GM12878 (cell line): ENCODE data around the gene USH2A. TPM values are rescaled to one million over a fixed set of nuclear protein-coding genes. Genes with fewer than 3 reads are reported as not detected.

Experiments used
- ATAC-seq: fragments of 200-7000 bp; cut with Tn5 transposase; 3 replicates; pipeline ENCODE4 v1.9.1; 2020; ENCODE audit warnings: mild to moderate bottlenecking, moderate library complexity
- BruUV-seq: library from RNA; stranded (reverse); fragments of 400-500 nt; replicated peaks from 2 replicates; lab custom pipeline; 2021; lab: Mats Ljungman, UMichigan
- CTCF ChIA-PET: fragments of 300-600 bp; sonication (Branson Sonifier 250); formaldehyde crosslinking; extraction: SDS; loops from one replicate; lab custom pipeline; 2021; ENCODE audit warnings: inconsistent platforms; lab: Yijun Ruan, JAX
- POLR2A ChIA-PET: fragments of 350-600 bp; formaldehyde crosslinking; extraction: SDS; loops from one replicate; lab custom pipeline; 2021; ENCODE audit warnings: inconsistent platforms; lab: Charles Lee
- RAD21 ChIA-PET: fragments of 300-600 bp; sonication (Branson Sonifier 250); formaldehyde crosslinking; loops from one replicate; lab custom pipeline; 2023; ENCODE audit warnings: antibody characterized with exemption; ENCODE audit not compliant: unreplicated experiment; lab: Charles Lee
- SMC1A ChIA-PET: fragments of 300-600 bp; sonication (Branson Sonifier 250); formaldehyde crosslinking; loops from one replicate; lab custom pipeline; 2023; ENCODE audit not compliant: unreplicated experiment, uncharacterized antibody; lab: Charles Lee
- DNase-seq: peaks from one replicate; pipeline ENCODE4 v3.0.0-alpha.2; 2011; ENCODE audit warnings: low read depth, low spot score
- FAIRE-seq: peaks from 3 replicates; lab custom pipeline; 2011; peaks lifted over from hg19 to GRCh38; lab: Jason Lieb, UNC
- H2AFZ ChIP-seq: 2 replicates; pipeline ENCODE4 v1.6.0; 2011; ENCODE audit warnings: low read depth, low read length, control low read depth; ENCODE audit not compliant: control insufficient read depth
- H3K27ac ChIP-seq: 2 replicates; pipeline ENCODE4 v1.5.1; 2011; ENCODE audit warnings: control low read depth; ENCODE audit not compliant: control insufficient read depth, insufficient read depth
- H3K27me3 ChIP-seq, 2 experiments: replicated peaks in 1 of 2; 2 replicates each; pipeline versions ENCODE4 v1.6.0 to v1.6.1; 2011; ENCODE audit warnings: low read length in 1 of 2; ENCODE audit not compliant: control insufficient read depth in 2 of 2, insufficient read depth in 2 of 2
- H3K36me3 ChIP-seq, 2 experiments: 2 replicates each; pipeline ENCODE4 v1.5.1; 2011; ENCODE audit warnings: low read length in 1 of 2; ENCODE audit not compliant: control insufficient read depth in 2 of 2, insufficient read depth in 2 of 2
- H3K4me1 ChIP-seq: 2 replicates; pipeline ENCODE4 v1.6.1; 2011; ENCODE audit warnings: mild to moderate bottlenecking, low read length, moderate library complexity, mixed read lengths; ENCODE audit not compliant: control insufficient read depth, insufficient read depth
- H3K4me2 ChIP-seq: 2 replicates; pipeline ENCODE4 v1.6.0; 2011; ENCODE audit warnings: control low read depth; ENCODE audit not compliant: control insufficient read depth, insufficient read depth
- H3K4me3 ChIP-seq: fragments of 200-600 bp; sonication (generic); 2 replicates; pipeline ENCODE4 v1.5.1; 2016
- H3K79me2 ChIP-seq: 2 replicates; pipeline ENCODE4 v1.6.0; 2011; ENCODE audit warnings: low read length; ENCODE audit not compliant: control insufficient read depth, insufficient read depth
- H3K9ac ChIP-seq: 2 replicates; pipeline ENCODE4 v1.8.0; 2011; ENCODE audit warnings: low read length, control low read depth, mixed read lengths; ENCODE audit not compliant: control insufficient read depth, insufficient read depth
- H3K9me3 ChIP-seq: replicated peaks from 3 replicates; pipeline ENCODE4 v1.5.1; 2011; ENCODE audit warnings: mild to moderate bottlenecking, low read length; ENCODE audit not compliant: control insufficient read depth, insufficient read depth
- H4K20me1 ChIP-seq: 2 replicates; pipeline ENCODE4 v1.6.0; 2011; ENCODE audit not compliant: control insufficient read depth, insufficient read depth
- ATF3 ChIP-seq: IDR thresholded peaks from 2 replicates; pipeline ENCODE4 v1.6.1; 2011; ENCODE audit warnings: low read depth, mild to moderate bottlenecking, low read length, moderate library complexity, borderline replicate concordance; ENCODE audit errors: extremely low read depth
- BHLHE40 ChIP-seq, 2 experiments: fragments of 450-650 bp in 1 of 2; IDR thresholded peaks; 2 replicates each; pipeline ENCODE4 v1.6.1; 2011 to 2017; ENCODE audit warnings: low read depth in 2 of 2, borderline replicate concordance in 1 of 2, improper control_type of control experiment in 1 of 2, low read length in 1 of 2, mild to moderate bottlenecking in 1 of 2
- CTCF ChIP-seq, 3 experiments: IDR thresholded peaks in 2 of 3; conservative IDR thresholded peaks in 1 of 3; 2 replicates each; pipeline ENCODE4 v1.5.1; 2011; ENCODE audit warnings: low read depth in 3 of 3, low read length in 3 of 3, mild to moderate bottlenecking in 3 of 3, control low read depth in 2 of 3, moderate library complexity in 2 of 3, inconsistent platforms in 1 of 3, mixed read lengths in 1 of 3; ENCODE audit not compliant: control insufficient read depth in 2 of 3, insufficient read depth in 1 of 3; ENCODE audit errors: extremely low read depth in 1 of 3
- CUX1 ChIP-seq: IDR thresholded peaks from 2 replicates; pipeline ENCODE4 v1.6.1; 2012; ENCODE audit warnings: improper control_type of control experiment, low read depth, low read length; ENCODE audit not compliant: insufficient replicate concordance
- HDGF ChIP-seq: fragments of 450-650 bp; IDR thresholded peaks from 2 replicates; pipeline ENCODE4 v1.6.1; 2016; ENCODE audit warnings: antibody characterized with exemption
- IRF4 ChIP-seq: IDR thresholded peaks from 2 replicates; pipeline ENCODE4 v1.6.1; 2011; ENCODE audit warnings: low read depth, low read length
- IRF5 ChIP-seq: fragments of 450-650 bp; IDR thresholded peaks from 2 replicates; pipeline ENCODE4 v1.6.1; 2017; ENCODE audit warnings: borderline replicate concordance
- NFYA ChIP-seq: IDR thresholded peaks from 2 replicates; pipeline ENCODE4 v1.6.1; 2011; ENCODE audit warnings: low read depth, mild to moderate bottlenecking, low read length, improper control_type of control experiment, borderline replicate concordance
- TCF12 ChIP-seq: IDR thresholded peaks from 2 replicates; pipeline ENCODE4 v1.6.1; 2011; ENCODE audit warnings: low read depth, mild to moderate bottlenecking, low read length
- ZNF687 ChIP-seq: fragments of 450-650 bp; IDR thresholded peaks from 2 replicates; pipeline ENCODE4 v1.6.1; 2017; ENCODE audit warnings: mild to moderate bottlenecking, moderate library complexity
- WGBS: methylation state at CpG from one replicate; pipeline ENCODE4 v1.1.6; 2016; ENCODE audit warnings: low lambda C conversion rate; ENCODE audit not compliant: insufficient replicate concordance, insufficient coverage; ENCODE audit errors: missing lambda C conversion rate; 5-methylcytosine and 5-hydroxymethylcytosine counted together
- in situ Hi-C: fragments of 300-500 bp; cut with MboI; formaldehyde crosslinking; loops from 9 replicates; pipeline ENCODE4 v1.14.3; 2018; ENCODE audit warnings: mixed read lengths
- intact Hi-C: fragments of 100-400 bp; cut with micrococcal nuclease; formaldehyde crosslinking; loops from one replicate; pipeline ENCODE4 v1.14.2; 2022; ENCODE audit not compliant: unreplicated experiment
- polyA plus RNA-seq, 11 experiments: library from polyadenylated mRNA; depleted of rRNA in 4 of 11; unstranded in 6 of 11; stranded (reverse) in 5 of 11; fragments of >200 nt; fragmentation: Nextera tagmentation in 4 of 11; fragmentation: Illumina TruSeq in 1 of 11; extraction: Ambion mirVana in 4 of 11; extraction: Trizol in 1 of 11; gene quantifications; 1 replicate in 1 of 11; 2 replicates in 10 of 11; pipeline versions ENCODE4 v1.2.1 to v1.2.3, GENCODE V29; 2011 to 2016; ENCODE audit warnings: inconsistent platforms in 2 of 11, missing spikeins in 2 of 11, low read depth in 1 of 11
- total RNA-seq, 4 experiments: library from RNA; depleted of rRNA in 3 of 4; stranded (reverse); fragments of >200 nt in 3 of 4; fragmentation: Illumina TruSeq in 1 of 4; extraction: Trizol in 1 of 4; gene quantifications; 2 replicates each; pipeline versions ENCODE4 v1.2.1 to v1.2.3, GENCODE V29; 2013 to 2021

The USH2A gene
- total and polyA plus RNA-seq, 10 of the 15 experiments (the other 5 are each of a cell fraction or from before 2014, with no cell fraction given) = under 0.01 to 0.20 (median 0.01) TPM; not detected in 2

GRCh38 chr1:216332003-216332402 lies 91.2 kb downstream of the USH2A start:
- ChIA-PET POLR2A (no interaction called here), CTCF (no interaction called here), SMC1A (interaction anchor here (0.5 kb wide), 1 partner anchor 357 kb away, joined by 3 read pairs; no protein-coding TSS in a partner anchor), RAD21 (no interaction called here)
- intact Hi-C loops = no loop called here
- no peaks in the 10 kb centered on the region for H3K27me3 ChIP-seq
- no peak overlapping the region for H2AFZ ChIP-seq
- H3K27ac ChIP-seq = no peak overlapping the region
- ATAC-seq (peak; percentile 58; the same call in 2 of the 3 replicates), FAIRE-seq (no peak), DNase-seq (no peak)
- H3K9me3 ChIP-seq = no peaks in the 10 kb centered on the region
- no TSS peak for BruUV-seq
- H4K20me1 ChIP-seq = no peaks in the 10 kb centered on the region
- no peaks in the 10 kb centered on the region for H3K4me1 ChIP-seq
- no peak overlapping the region for H3K4me3 ChIP-seq
- in situ Hi-C loops = no loop called here
- no peak overlapping the region for H3K9ac ChIP-seq
- H3K4me2 ChIP-seq = no peak overlapping the region
- WGBS = 0% methylated on average over 2 of the region's 2 CpGs
- H3K36me3 ChIP-seq = no peaks in the 10 kb centered on the region
- H3K79me2 ChIP-seq = no peaks in the 10 kb centered on the region
- TF ChIP-seq NFYA = no peak
- no peak for TF ChIP-seq IRF4
- TF ChIP-seq TCF12 = no peak
- TF ChIP-seq CTCF (IDR thresholded peaks at IDR 0.05 in 2 of 3, conservative IDR thresholded peaks at IDR 0.05 in 1 of 3; ENCODE audit: control insufficient read depth in 2 of 3, extremely low read depth in 1 of 3, insufficient read depth in 1 of 3, low read depth in 3 of 3, low read length in 3 of 3) = no peak
- no peak for TF ChIP-seq ZNF687
- no peak for TF ChIP-seq BHLHE40 (IDR thresholded peaks at IDR 0.05; ENCODE audit: borderline replicate concordance in 1 of 2, low read depth in 2 of 2, low read length in 1 of 2)
- no peak for TF ChIP-seq CUX1
- TF ChIP-seq ATF3 = no peak
- no peak for TF ChIP-seq HDGF
- no peak for TF ChIP-seq IRF5
